Stimulated activated CD8-positive, alpha-beta memory T cell treated with anti-CD3 and anti-CD28 coated beads, Interleukin-12 subunit alpha, Interleukin-12 subunit beta, amount 100 ng/mL, for 24 hours (primary cell): ENCODE data around the gene FAM47E.
A peak's percentile ranks its signal among the peaks of the same experiment; 100 is the strongest.

ENCODE experiments used
- DNase-seq: peaks from one replicate; pipeline ENCODE4 v3.0.0-alpha.2; 2020; ENCODE audit errors: extremely low read depth

Gene FAM47E, protein sequence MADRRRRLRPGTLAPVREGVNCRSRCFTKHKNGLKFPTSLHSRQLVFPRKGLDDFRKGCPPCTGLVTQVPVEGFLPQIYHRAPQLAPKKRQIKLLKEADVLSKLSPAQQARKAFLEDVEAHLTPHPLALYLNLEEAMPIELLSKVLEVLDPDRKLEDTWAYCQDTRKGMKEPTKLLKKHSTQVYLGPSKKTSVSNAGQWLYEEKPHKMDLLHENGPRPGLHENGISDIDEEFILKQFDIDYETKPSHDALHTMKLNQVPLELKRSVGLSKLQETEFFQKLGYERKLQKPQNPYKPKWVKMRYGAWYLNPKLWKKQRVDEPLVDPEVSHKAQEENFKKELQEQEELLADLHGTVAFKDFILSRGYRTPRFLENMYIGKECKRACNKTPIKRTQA

DNA sequence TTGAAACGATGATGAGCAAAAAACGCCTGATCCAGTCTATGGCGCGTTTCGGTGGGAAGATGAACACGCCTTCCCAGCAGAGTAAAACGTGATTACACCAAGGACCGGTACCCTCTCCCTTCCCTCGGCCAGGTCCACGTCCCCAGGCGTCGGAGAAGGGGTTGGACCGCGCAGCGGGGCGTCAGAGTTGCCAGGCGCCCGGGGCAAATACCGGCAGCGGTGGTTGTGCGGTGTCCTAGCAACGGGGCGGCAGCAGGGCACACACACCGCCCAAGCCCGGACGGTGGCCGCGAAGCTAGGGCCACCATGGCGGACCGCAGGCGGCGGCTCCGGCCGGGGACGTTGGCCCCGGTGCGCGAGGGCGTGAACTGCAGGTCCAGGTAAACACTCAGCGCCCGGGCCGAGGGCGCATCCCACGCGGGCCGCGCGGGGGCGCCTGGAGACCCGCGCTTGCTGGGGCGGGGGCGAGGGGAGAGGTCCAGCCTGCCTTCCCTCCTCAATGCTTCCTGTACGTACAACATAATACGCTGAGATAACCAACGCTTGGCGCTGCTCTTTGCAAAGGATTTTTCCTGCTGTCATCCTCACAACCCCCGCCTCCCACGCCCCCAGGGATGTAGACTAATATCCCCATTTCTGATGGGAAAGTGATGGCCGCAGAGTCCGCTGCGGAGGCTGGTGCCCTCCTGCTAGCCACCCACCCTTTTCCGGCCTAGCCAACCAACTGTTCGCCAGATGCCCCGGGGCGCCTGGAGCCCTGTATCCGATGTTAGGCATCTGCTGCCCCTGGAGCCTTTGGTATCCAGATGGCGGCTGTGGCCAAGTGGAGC lies at the start of gene FAM47E:
FAM47E (plus strand) TSS at position 281 of the 830 bp plus-strand sequence; CDS start at position 307, 26 bp downstream.
- peak; percentile 11 for DNase-seq

GRCh38 chr4:76203541-76203940 lies 48.0 kb upstream of the FAM47E start:
- no peak for DNase-seq

- DNase-seq: no peak
Observed at GRCh38 chr4:76204936-76205335, 46.6 kb upstream of the FAM47E start.

DNA sequence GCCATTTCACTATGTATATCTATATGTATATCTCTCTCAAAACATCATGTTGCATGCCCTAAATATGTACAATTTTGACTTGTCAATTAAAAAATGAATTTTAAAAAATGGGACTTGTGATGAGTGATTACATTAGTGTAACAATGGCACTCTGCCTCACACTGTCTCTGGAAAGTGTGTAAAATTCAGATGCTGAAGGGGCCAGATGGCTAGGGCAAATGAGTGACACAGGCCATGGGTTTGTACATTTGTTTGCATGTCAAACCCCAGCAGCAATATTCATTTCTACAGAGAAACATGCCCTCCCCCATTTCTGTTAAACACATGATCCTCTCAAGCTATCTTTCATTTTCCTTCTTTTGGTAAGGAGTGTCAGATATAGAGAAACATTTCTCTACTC lies 46.0 kb upstream of the FAM47E start:
- no peak for DNase-seq

- DNase-seq: no peak
Observed at GRCh38 chr4:76206222-76206942, 45.1 kb upstream of the FAM47E start.

DNA sequence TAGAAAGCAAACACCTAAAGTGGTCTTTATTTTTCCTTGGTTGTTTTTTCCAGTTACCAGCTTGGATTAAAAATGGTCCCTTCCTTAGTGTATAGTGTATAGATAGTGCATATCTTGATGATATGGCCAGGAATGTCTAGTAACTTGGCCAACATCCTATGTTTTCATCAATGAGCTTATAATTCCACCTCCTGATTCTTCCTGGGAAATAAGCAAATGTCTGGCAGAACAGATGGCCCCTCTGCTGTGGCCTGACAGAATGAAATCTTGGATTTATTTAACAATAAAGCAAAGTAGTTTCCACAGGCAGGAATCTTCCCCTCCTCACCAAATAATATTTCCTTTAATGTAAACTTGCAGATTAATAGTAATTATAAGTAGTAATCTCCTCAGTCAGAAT lies 44.0 kb upstream of the FAM47E start:
- no peak for DNase-seq

- no peak for DNase-seq
Observed at GRCh38 chr4:76208005-76208765, 43.3 kb upstream of the FAM47E start.

GRCh38 chr4:76209881-76210280 lies 41.6 kb upstream of the FAM47E start:
- DNase-seq: no peak

DNA sequence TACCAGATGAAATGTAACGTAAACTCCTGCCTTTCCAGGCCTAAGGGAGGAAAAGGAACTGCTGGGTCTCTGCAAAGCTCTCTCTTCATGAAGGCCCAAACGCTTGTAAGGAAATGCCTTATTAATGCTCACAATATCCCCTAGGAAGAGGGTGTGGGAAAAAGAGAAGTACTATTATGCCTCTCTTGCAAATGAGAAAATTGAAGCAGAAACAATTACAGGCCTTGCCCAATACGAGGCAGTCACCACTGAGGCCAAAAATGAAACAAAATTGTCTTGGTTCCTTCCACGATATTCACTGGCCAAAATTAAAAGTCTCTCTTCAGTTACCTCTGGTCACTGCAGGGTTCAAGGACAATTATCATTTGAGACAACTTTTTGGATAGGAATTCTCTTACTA lies 41.1 kb upstream of the FAM47E start:
- no peak for DNase-seq

- DNase-seq: no peak
Observed at GRCh38 chr4:76211769-76212708, 39.5 kb upstream of the FAM47E start.

- DNase-seq: no peak
Observed at GRCh38 chr4:76212851-76213414, 38.6 kb upstream of the FAM47E start.

DNA sequence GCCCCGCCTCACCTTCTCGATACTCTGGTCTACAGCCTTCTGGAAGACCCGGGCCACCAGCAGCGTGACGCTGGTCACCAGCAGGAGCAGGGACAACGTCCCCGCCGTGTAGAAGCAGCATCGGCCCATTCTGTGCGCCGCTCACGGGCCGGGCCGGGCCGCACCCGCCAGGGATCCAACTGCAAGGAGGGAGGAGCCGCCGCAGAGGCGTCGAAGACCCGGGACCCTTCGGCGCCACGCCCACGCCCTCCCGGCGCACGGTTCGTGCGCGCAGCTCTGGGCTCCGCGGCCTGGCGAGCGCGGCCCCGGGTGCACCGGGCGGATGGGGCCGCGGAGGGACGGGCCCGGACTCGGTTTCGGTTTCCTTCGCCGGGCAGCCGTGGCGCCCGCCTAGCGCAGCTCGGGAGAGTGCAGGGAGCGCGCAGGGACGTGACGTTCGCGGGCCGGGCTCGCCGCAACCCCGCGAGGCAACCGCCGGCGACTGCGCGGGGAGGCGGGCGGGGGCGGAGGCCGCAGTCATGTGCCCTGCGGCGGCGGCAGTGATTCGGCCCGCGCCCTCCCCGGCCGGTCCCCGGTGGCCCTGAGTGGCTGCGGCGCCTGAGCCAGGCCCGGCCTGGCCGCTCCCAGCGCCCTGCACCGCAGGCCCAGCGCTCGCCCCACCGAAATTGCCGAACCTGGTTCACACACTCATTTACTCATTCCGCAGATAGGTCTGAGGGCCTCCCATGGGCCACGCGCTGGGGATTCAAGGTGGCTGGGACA lies 37.9 kb upstream of the FAM47E start, which contains the start of gene SCARB2:
SCARB2 (minus strand) TSS at position 410 of the 762 bp plus-strand sequence; CDS start at position 129, 281 bp downstream.
- peak; percentile 39 for DNase-seq

DNA sequence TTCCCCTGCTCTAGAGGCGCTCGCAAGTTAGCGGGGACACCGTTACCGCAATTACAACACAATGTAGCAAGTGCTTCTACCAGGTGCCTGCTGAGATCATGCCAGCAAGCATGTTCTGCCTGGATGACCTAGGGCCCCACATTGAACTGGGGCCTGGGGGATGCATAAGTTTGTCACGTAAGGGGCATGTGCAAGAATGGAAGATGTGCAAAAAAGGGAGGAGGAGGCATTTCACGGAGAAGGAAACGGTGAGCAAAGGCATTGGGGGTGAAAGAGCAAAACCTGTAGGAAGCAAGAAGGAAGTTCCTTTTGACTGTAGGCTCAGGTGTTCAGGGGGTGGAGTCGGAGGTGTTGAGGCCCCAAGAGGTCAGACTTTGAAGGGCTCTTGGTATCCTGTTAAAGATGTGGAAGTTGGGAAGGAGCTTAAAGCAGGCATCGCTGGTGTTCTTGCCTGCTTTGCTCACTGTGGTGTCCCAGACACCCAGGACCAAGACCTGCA lies 37.3 kb upstream of the FAM47E start:
- DNase-seq: no peak

- DNase-seq: no peak
Observed at GRCh38 chr4:76215077-76215476, 36.4 kb upstream of the FAM47E start.

- DNase-seq: no peak
Observed at GRCh38 chr4:76216524-76216923, 35.0 kb upstream of the FAM47E start.

DNA sequence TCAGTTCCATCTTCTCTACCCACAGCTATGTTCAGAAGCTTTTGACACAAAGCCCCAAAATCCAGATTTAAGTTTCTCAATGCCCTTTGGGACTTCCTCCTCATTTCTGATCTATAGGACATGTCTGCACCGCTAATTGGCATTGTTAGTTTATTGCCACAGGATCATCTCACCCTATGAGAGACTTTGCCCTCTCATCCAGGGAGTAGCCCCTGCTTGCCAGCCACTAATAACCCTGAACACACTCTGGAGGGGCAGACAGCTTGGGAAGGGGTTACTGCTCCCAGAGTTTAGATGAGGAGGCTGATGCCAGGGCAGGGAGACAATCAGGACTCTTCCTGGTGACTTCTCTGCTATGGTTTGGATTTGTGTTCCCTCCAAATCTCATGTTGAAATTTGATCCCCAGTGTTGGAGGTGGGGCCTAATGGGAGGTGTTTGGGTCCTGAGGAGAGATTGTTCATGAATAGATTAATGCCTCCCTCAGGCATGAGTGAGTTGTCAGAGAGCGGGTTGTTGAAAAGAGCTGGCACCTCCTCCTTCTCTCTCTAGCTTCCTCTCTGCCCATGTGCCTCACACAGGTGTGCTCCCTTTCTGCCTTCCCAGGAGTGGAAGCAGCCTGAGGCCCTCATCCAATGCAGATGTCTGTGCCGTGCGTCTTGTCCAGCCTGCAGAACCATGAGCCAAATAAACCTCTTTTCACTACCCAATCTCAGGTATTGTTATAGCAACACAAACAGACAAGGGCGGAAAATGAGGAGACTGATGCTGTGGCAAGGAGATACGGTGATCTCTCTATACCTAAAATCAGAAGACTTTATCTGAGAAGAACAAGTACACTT lies 34.3 kb upstream of the FAM47E start:
- no peak for DNase-seq

DNA sequence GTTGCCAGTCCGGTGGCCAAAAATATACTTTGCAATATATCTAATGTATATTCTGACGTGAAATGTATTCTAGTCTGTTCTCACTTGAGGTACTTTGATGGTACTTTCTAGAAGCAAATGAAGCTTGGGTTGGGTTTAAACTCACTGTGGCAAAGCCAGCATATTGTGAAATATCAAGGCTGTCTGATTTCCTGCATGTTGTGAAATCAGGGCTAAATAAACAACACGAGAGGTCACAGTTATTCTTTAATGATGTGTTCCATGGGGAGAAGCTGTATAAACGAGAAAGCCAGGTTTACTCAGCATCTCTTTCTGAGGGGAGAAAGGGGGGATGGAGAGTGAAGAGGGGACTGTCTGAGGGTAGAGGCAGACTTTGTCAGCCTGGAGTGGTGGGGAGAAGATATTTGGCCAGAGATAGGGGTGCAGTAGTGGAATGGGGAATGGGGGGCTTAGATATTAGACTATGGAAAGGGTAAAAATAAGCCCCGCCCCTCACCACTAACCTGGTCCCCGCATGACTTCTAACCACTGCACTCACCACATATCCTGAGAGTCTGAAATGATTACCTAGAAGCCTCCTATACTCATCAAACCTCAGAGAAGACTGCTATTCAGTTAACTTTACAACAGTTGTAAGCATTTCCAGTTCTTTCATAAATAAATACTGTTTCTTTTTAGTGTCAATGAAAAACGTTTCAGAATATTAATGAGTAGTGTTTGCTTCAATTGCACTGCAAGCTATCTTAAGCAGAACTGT lies 32.0 kb upstream of the FAM47E start:
- DNase-seq: no peak
